C4-2B (cell line): ENCODE data around the gene FBXW10.
"Not testable (repeated sequence)": the region's sequence is repeated elsewhere in the genome, so short reads cannot be mapped to it uniquely, and the experiment has no call there.

ENCODE experiments used
- CTCF ChIP-seq: fragments of 450-650 bp; conservative IDR thresholded peaks from 2 replicates; pipeline ENCODE4 v1.5.1; 2017; ENCODE audit warnings: mild to moderate bottlenecking
- ZFX ChIP-seq: fragments of 450-650 bp; IDR thresholded peaks from 2 replicates; pipeline ENCODE4 v1.6.1; 2017

DNA sequence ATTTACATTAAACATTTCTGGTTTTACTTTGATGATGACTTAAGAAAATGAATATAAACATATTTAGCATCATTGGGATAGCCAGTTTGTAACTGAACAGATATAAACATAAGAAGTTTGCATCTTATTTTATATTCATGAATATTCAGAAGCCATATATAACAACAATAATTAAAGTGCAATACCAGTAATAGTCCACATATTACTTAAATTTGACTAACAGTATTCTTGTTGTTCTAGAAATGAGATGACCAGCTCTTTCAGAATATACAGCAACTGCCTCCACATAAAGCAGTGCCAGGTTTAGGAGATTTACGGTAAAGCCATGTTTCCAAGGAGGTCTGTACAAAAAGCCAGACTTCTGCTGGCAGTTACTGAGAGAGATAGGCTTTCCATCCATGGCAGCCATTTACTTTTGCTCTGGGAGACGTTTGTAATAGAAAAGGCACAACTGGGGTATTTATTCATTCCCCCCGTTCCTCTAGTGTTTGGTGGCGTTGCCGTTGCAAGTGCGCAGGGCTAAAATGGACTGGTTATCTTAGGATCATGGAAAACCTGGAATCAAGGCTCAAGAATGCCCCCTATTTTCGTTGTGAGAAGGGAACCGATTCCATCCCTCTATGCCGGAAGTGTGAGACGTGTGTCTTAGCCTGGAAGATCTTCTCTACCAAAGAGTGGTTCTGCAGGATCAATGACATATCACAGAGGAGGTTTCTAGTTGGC is at the start of gene FBXW10:
- not testable (repeated sequence) for TF ChIP-seq CTCF, ZFX
